ENCODE measurements around the gene CLPTM1. TPM values are rescaled to one million over a fixed set of nuclear protein-coding genes. Genes with fewer than 3 reads are reported as not detected.
A peak's percentile ranks its signal among the peaks of the same experiment; 100 is the strongest.

CLPTM1 gene
- total and polyA plus RNA-seq, 2 of the 8 experiments (the other 6 are each of a cell fraction or from before 2014, with no cell fraction given) = 84.8 to 108 TPM

DNA sequence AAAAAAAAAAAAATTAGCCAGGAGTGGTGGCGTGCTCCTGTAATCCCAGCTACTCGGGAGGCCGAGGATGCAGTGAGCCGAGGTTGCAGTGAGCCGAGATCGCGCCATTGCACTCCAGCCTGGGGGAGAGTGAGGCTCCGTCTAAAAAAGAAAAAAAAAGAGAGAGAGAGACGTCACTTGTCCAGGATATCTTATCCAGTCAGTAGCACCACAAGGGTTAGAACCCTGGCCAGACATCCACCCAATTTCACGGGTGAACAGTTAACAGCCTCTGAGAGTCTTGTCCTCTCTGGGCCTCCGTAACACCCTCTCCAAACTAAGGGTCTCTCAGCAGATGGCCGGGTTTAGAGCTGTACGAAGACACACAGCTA lies 917 bp upstream of the CLPTM1 start:
- ChIA-PET CTCF (ENCODE audit: partially characterized antibody) (interaction anchor here (1.4 to 8.3 kb wide), 2 partner anchors 48 to 230 kb away, joined by 3 to 201 read pairs; partner anchors contain the start of gene APOE), POLR2A (ENCODE audit: partially characterized antibody) (interaction anchor here (0.7 to 11.6 kb wide), 22 partner anchors 8 to 305 kb away, joined by 3 to 121 read pairs (median 4); partner anchors contain the start of genes APOC2, APOE, CLASRP and PPP1R37)
- H3K23ac ChIP-seq (ENCODE audit: insufficient read length) = no peak overlapping the region
- H2BK5ac ChIP-seq (ENCODE audit: low read depth, low read length) = peak overlapping the region; percentile 99
- H3K79me2 ChIP-seq (ENCODE audit: control insufficient read depth in 1 of 2, insufficient read depth in 2 of 2, low read length in 2 of 2) = peaks cover 24 to 42% of the 10 kb centered on the region in 2 experiments
- peak overlapping the region; percentile 69 to 84 for H3K4me2 ChIP-seq (ENCODE audit: insufficient read depth in 1 of 2, low read depth in 2 of 2, low read length in 2 of 2)
- peak overlapping the region; percentile 68; the same call in 1 of the 2 replicates for H2BK12ac ChIP-seq (ENCODE audit: low read depth, low read length)
- peak overlapping the region; percentile 68 to 94 (median 88) for H3K4me3 ChIP-seq (ENCODE audit: extremely low read depth in 1 of 4, insufficient read depth in 2 of 4, low read depth in 3 of 4, low read length in 4 of 4)
- peaks cover 6 to 17% of the 10 kb centered on the region in 2 experiments for H4K20me1 ChIP-seq (replicated peaks in 1 of 2; ENCODE audit: control insufficient read depth in 1 of 2, insufficient read depth in 2 of 2, low read length in 2 of 2)
- no peaks in the 10 kb centered on the region for H3K9me3 ChIP-seq (ENCODE audit: insufficient read depth in 2 of 2, low read depth in 1 of 2, low read length in 1 of 2)
- H3K56ac ChIP-seq (replicated peaks; ENCODE audit: insufficient read length, low read depth, low read length) = peak overlapping the region; percentile 40
- peaks cover 16% of the 10 kb centered on the region for H3K79me1 ChIP-seq (ENCODE audit: low read depth, low read length)
- H2BK15ac ChIP-seq (ENCODE audit: low read length) = no peak overlapping the region
- no peaks in the 10 kb centered on the region for H3K36me3 ChIP-seq (ENCODE audit: control insufficient read depth in 2 of 4, insufficient read depth in 4 of 4, low read length in 3 of 4)
- H2BK120ac ChIP-seq (replicated peaks; ENCODE audit: low read depth, low read length) = no peak overlapping the region
- peak overlapping the region; percentile 96 for H3K27ac ChIP-seq (ENCODE audit: low read depth, low read length)
- DNase-seq (ENCODE audit: low read depth in 1 of 2, low spot score in 2 of 2) (no peak), FAIRE-seq (no peak)
- H2AK5ac ChIP-seq (ENCODE audit: low read depth, low read length) = no peak overlapping the region
- peaks cover 0 to 7% (median 6%) of the 10 kb centered on the region in 4 experiments; a peak in 6 of 7 replicates for H3K4me1 ChIP-seq (replicated peaks in 1 of 4; ENCODE audit: control insufficient read depth in 3 of 4, insufficient read depth in 4 of 4, low read length in 3 of 4)
- H3K27me3 ChIP-seq (replicated peaks in 1 of 4; ENCODE audit: control insufficient read depth in 3 of 4, extremely low read depth in 1 of 4, insufficient read depth in 3 of 4, low read length in 3 of 4) = no peaks in the 10 kb centered on the region
- peak overlapping the region; percentile 71 for H3K4ac ChIP-seq (replicated peaks; ENCODE audit: insufficient read length, low read depth, low read length)
- no peak overlapping the region for H4K91ac ChIP-seq (replicated peaks; ENCODE audit: insufficient read length, low read length)
- H3K18ac ChIP-seq (ENCODE audit: extremely low read depth, low read length) = peak overlapping the region; percentile 95; the same call in 1 of the 2 replicates
- no peak overlapping the region for H2BK20ac ChIP-seq (ENCODE audit: low read length)
- H4K8ac ChIP-seq (ENCODE audit: extremely low read depth, insufficient read depth, low read length) = 0 out of 2 replicates have a peak overlapping the region, but pooled peaks have one; percentile 93
- H3K14ac ChIP-seq (ENCODE audit: insufficient read length) = no peak overlapping the region
- no peak for TF ChIP-seq GABPA (IDR thresholded peaks at IDR 0.05; ENCODE audit: borderline replicate concordance, insufficient read depth, low read length)
- no peak for TF ChIP-seq NANOG (IDR thresholded peaks at IDR 0.05; ENCODE audit: insufficient read depth, low read depth, low read length, poor library complexity, severe bottlenecking)
- no peak for TF ChIP-seq ZNF274 (IDR thresholded peaks at IDR 0.05; ENCODE audit: borderline replicate concordance, extremely low read depth, low read length)
- TF ChIP-seq RBBP5 (IDR thresholded peaks at IDR 0.05; ENCODE audit: borderline replicate concordance, low read depth, low read length) = no peak
- TF ChIP-seq KDM1A (IDR thresholded peaks at IDR 0.05; ENCODE audit: borderline replicate concordance, low read length) = no peak
- no peak for TF ChIP-seq TAF1 (IDR thresholded peaks at IDR 0.05; ENCODE audit: low read depth, low read length)
- TF ChIP-seq SAP30 (IDR thresholded peaks at IDR 0.05; ENCODE audit: insufficient read depth, insufficient replicate concordance, low read length) = no peak
- TF ChIP-seq, protein P1, sequence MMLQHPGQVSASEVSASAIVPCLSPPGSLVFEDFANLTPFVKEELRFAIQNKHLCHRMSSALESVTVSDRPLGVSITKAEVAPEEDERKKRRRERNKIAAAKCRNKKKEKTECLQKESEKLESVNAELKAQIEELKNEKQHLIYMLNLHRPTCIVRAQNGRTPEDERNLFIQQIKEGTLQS (IDR thresholded peaks at IDR 0.05; ENCODE audit: insufficient read depth, low read depth, low read length) = no peak
- TF ChIP-seq HDAC2 (IDR thresholded peaks at IDR 0.05; ENCODE audit: borderline replicate concordance in 1 of 2, low read depth in 2 of 2, low read length in 2 of 2) = no peak
- no peak for TF ChIP-seq TEAD4 (IDR thresholded peaks at IDR 0.05; ENCODE audit: low read depth, low read length)
- peaks cover 12% of the 10 kb centered on the region; the same call in 1 of the 2 replicates for H3K23me2 ChIP-seq (ENCODE audit: low read depth, low read length)
- 55% methylated on average over 13 of the region's 13 CpGs; no CpG with 5 or more reads in 1 of the 2 experiments for WGBS, 2 experiments (ENCODE audit: extremely low coverage in 1 of 2, insufficient coverage in 1 of 2, insufficient read length in 1 of 2, insufficient replicate concordance in 2 of 2, low coverage in 1 of 2, low lambda C conversion rate in 2 of 2, missing lambda C conversion rate in 1 of 2)
- no peak overlapping the region for H4K5ac ChIP-seq (ENCODE audit: insufficient read length, low read depth, low read length)
- peak overlapping the region in 3 of 4 experiments; percentile 85 to 92 (median 89); a peak in 6 of 7 replicates for H3K9ac ChIP-seq (replicated peaks in 1 of 4; ENCODE audit: extremely low read depth in 1 of 4, low read depth in 3 of 4, low read length in 3 of 4)
- H2AFZ ChIP-seq (ENCODE audit: low read length) = peak overlapping the region; percentile 99; the same call in 1 of the 2 replicates
